Liver (tissue), 3 donors: ENCODE measurements around the gene PRSS57.

Experiments used
- ATF3 ChIP-seq: IDR thresholded peaks from 2 replicates; pipeline ENCODE4 v1.6.1; 2016; ENCODE audit warnings: antibody characterized with exemption
- CTCF ChIP-seq: fragments of 150-350 bp; IDR thresholded peaks from 2 replicates; pipeline ENCODE4 v1.5.1; 2017; ENCODE audit warnings: improper control_type of control experiment, low read depth, low read length; ENCODE audit not compliant: missing input control
- EGR1 ChIP-seq, 2 donors: IDR thresholded peaks; 2 replicates each; pipeline ENCODE4 v1.6.1; 2016 to 2018; ENCODE audit warnings: antibody characterized with exemption in 2 of 2, low read depth in 2 of 2
- GABPA ChIP-seq, 2 donors: IDR thresholded peaks in 1 of 2; conservative IDR thresholded peaks in 1 of 2; 2 replicates each; pipeline ENCODE4 v1.6.1; 2016; ENCODE audit warnings: antibody characterized with exemption in 2 of 2, mild to moderate bottlenecking in 1 of 2, moderate library complexity in 1 of 2
- HNF4A ChIP-seq, 2 donors: conservative IDR thresholded peaks; 2 replicates each; pipeline ENCODE4 v1.6.1; 2016; ENCODE audit warnings: antibody characterized with exemption in 2 of 2, mild to moderate bottlenecking in 2 of 2
- HNF4G ChIP-seq: IDR thresholded peaks from 2 replicates; pipeline ENCODE4 v1.6.1; 2016; ENCODE audit warnings: antibody characterized with exemption
- RAD21 ChIP-seq, 2 donors: IDR thresholded peaks; 2 replicates each; pipeline ENCODE4 v1.6.1; 2016; ENCODE audit warnings: antibody characterized with exemption in 2 of 2, mild to moderate bottlenecking in 2 of 2
- RXRA ChIP-seq, 2 donors: IDR thresholded peaks; 2 replicates each; pipeline ENCODE4 v1.6.1; 2017 to 2018; ENCODE audit warnings: antibody characterized with exemption in 2 of 2, mild to moderate bottlenecking in 1 of 2
- SP1 ChIP-seq: IDR thresholded peaks from 2 replicates; pipeline ENCODE4 v1.6.1; 2018; ENCODE audit warnings: antibody characterized with exemption, mild to moderate bottlenecking
- TAF1 ChIP-seq: conservative IDR thresholded peaks from 2 replicates; pipeline ENCODE4 v1.6.1; 2016; ENCODE audit warnings: antibody characterized with exemption, mild to moderate bottlenecking
- YY1 ChIP-seq: IDR thresholded peaks from 2 replicates; pipeline ENCODE4 v1.6.1; 2016; ENCODE audit warnings: antibody characterized with exemption, mild to moderate bottlenecking
- ZBTB33 ChIP-seq: IDR thresholded peaks from 2 replicates; pipeline ENCODE4 v1.6.1; 2016; ENCODE audit warnings: antibody characterized with exemption
- TF ChIP-seq, protein P1 (sequence below): IDR thresholded peaks from 2 replicates; pipeline ENCODE4 v1.6.1; 2016; ENCODE audit warnings: antibody characterized with exemption
- TF ChIP-seq, protein P2 (sequence below): IDR thresholded peaks from 2 replicates; pipeline ENCODE4 v1.6.1; 2016; ENCODE audit warnings: antibody characterized with exemption, mild to moderate bottlenecking
- donor health status: healthy.
- donor health status: healthy.

- TF ChIP-seq ATF3 (no peak), CTCF (no peak), ZBTB33 (no peak), TAF1 (no peak), YY1 (no peak), SP1 (no peak), RAD21 (IDR thresholded peaks at IDR 0.05) (no peak), EGR1 (IDR thresholded peaks at IDR 0.05; ENCODE audit: low read depth in 2 of 2) (no peak), HNF4A (conservative IDR thresholded peaks at IDR 0.05) (no peak), GABPA (IDR thresholded peaks at IDR 0.05 in 1 of 2, conservative IDR thresholded peaks at IDR 0.05 in 1 of 2) (no peak), RXRA (IDR thresholded peaks at IDR 0.05) (no peak), HNF4G (no peak)
- TF ChIP-seq, protein P1, sequence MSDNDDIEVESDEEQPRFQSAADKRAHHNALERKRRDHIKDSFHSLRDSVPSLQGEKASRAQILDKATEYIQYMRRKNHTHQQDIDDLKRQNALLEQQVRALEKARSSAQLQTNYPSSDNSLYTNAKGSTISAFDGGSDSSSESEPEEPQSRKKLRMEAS = no peak
- TF ChIP-seq, protein P2, sequence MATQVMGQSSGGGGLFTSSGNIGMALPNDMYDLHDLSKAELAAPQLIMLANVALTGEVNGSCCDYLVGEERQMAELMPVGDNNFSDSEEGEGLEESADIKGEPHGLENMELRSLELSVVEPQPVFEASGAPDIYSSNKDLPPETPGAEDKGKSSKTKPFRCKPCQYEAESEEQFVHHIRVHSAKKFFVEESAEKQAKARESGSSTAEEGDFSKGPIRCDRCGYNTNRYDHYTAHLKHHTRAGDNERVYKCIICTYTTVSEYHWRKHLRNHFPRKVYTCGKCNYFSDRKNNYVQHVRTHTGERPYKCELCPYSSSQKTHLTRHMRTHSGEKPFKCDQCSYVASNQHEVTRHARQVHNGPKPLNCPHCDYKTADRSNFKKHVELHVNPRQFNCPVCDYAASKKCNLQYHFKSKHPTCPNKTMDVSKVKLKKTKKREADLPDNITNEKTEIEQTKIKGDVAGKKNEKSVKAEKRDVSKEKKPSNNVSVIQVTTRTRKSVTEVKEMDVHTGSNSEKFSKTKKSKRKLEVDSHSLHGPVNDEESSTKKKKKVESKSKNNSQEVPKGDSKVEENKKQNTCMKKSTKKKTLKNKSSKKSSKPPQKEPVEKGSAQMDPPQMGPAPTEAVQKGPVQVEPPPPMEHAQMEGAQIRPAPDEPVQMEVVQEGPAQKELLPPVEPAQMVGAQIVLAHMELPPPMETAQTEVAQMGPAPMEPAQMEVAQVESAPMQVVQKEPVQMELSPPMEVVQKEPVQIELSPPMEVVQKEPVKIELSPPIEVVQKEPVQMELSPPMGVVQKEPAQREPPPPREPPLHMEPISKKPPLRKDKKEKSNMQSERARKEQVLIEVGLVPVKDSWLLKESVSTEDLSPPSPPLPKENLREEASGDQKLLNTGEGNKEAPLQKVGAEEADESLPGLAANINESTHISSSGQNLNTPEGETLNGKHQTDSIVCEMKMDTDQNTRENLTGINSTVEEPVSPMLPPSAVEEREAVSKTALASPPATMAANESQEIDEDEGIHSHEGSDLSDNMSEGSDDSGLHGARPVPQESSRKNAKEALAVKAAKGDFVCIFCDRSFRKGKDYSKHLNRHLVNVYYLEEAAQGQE = no peak
Measured at GRCh38 chr19:685454-685931, 9.8 kb downstream of the PRSS57 start.
